Retina (tissue), 1 donor: Measurements from ENCODE around the gene SETD7.

Source experiments
- DNase-seq: peaks from one replicate; pipeline ENCODE4 v3.0.0-alpha.2; 2016

The SETD7 gene

GRCh38 chr4:139568206-139568955 lies 12.4 kb upstream of the SETD7 start:
- no peak for DNase-seq

DNA sequence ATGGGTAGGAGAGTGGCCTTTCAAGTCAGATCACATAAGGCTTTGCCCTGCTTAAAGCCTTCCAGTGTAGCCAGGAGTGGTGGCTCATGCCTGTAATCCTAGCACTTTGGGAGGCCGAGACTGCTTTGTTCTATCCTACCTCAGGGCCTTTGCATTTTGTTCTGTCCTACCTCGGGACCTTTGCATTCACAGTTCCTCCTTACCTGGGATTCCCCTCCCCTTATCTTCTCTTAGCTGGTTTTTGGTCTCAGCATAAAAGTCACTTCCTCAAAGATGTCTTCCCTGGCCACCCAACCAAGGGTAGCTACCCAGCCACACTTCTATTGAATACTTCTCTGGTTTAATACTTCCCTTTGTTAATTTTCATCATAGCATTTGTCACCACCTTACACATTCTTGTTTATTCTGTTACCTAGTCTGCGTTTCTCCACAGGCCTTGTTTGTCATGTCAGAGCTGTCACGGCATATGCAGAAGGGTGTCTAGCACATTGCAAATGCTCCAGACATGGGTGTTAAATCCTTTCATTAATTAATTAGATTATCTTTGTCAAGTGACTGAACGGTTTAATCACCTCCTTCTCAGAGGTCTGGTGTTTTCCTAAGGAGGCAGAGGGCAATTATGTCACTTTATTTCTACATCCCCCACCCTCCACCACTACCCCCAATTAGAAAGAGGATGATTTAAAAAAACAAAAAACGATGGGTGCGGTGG lies 11.3 kb upstream of the SETD7 start:
- no peak for DNase-seq

- no peak for DNase-seq
Measured at GRCh38 chr4:139564502-139564901, 8.5 kb upstream of the SETD7 start.

- DNase-seq, result no peak
Measured at GRCh38 chr4:139563515-139563914, 7.5 kb upstream of the SETD7 start.

DNA sequence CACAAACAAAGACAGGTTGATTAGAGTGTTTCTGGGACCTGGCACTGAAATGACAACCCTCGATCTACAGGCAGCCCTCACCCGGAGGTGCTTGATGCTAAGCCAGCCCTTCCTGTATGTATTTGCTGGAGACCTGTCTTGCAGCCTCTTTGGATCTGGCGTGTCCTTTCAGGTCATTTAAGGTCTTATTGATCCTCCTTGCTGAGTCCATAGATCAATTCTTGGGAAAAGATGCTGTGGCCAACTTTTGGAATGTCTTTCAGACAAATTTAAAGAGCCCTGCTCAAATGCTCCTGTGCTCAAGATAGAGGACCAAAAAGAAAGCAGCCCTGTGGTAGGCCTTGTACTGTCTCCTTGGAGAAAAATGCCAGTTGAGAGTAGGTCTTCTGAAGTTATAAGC lies 6.8 kb upstream of the SETD7 start:
- no peak for DNase-seq

GRCh38 chr4:139562067-139562684 lies 6.2 kb upstream of the SETD7 start:
- no peak for DNase-seq

DNA sequence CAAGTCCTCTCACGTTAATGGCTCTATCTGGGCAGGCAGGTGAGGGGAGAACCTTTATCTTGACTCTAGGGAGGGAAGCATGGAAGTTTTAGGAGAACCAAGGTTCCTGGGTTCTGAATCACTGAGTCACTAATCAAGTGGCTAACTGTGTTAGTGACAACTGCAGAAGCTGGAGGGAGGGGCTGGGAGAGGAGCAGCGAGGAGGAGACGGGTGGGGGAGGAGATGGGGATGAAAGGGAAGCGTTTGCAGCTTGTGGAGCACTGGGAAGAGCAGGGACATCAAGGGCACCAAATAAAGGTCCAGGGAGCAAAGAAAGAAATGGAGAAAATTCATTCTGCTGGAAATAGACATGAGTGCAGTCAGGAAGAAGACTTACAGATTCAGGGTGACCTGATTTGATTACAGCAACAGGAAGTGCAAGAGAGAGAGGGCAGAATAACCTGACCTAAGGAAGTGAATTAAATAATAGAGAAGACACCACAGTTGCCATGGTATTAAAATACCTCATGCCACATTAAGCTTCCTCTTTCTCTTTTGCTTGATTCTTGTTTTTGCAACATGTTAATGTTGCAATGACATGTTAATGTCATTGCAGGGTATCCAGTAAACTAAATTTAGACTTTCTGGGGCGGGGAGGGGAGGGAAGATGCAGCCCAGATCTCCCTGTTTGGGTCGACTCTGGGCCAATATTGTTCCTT lies 4.5 kb upstream of the SETD7 start:
- no peak for DNase-seq

DNA sequence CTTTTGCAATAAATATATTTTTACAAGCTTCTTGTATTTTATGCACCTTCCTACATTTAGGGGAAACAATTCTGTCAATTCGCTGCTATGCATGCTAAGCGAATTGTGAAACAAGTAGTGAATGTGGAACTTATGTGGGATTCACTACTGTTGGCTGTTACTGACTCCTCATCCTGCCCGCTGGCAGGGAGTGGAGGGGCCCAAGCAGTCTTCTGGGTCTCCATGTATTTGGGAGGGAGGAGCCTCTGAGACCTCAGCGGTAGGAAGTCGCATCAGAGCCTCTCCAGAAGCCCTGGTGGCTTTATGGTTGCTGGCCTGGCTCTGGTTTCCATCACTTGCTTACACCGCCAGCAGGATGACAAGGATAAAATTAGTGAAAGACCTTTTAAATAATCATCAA lies 3.7 kb upstream of the SETD7 start:
- no peak for DNase-seq

- no peak for DNase-seq
Measured at GRCh38 chr4:139559089-139559479, 3.1 kb upstream of the SETD7 start.

DNA sequence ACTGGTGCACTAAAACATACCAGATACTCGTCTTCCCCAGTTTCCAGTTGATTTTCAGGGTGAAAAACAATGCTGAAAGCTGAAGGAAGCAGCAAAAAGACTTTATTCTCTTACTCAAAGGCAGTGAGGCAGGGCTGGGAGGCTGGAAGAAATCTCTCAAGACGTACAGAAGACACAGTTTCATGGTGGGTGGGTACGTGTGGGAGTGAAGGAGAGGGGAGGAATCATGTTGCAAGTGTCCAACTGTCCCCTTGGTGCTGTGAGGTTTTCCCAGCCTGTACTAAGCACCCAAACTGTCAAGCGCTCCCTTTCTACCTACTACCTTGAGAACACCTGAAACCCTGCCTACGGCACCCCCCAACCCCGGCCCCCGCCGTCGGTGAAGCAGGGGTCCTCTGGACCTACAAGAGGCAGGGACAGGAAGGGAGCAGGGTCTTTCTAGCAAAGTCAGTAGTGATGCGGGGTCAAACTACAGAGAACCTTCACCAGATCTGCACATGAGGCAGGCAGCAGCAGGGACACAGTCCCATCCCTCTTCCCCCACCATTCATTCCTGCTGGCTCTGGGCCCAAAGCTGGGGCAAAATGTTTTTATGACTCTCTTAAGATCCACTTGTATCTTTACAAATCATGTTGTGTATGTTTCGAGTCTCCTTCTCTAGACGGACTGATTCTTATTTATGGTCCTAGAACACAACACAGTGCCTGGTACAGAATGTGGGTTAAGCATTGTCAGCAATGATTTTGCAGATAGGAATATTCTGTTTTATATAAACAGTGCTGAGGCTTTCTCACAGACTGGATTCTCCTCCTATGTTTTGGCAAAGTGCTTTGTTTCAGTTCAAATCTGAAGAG lies 2.4 kb upstream of the SETD7 start:
- no peak for DNase-seq

DNA sequence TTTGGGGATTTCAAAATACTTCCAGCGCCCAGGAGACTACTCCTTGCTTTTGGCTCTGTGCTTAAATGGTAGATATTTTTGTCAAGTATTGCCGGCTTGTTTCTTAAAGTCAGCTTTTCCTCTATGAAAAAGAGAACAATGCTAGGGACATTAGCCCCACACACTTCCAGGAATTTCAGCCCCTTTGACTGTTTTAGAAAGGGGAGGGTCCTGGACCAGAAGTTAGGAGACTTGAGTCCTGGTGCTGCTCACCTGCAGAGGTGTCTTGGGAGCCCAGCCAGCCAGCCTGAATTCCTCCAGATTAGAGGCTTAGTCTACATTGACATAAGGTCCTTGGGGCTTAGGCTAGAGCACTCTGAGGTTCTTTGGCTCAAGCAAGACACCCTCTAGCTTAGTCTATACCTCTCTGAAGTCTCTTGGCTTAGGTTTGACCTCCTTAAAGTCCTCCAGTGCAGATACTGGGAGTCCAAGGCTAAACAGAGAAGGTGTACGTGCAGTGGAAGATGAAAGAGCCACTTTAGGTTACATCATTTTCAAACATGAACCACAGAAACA lies 1.6 kb upstream of the SETD7 start:
- DNase-seq, result no peak

- peak; percentile 86 for DNase-seq
Measured at GRCh38 chr4:139556724-139557555, 921 bp upstream of the SETD7 start.

DNA sequence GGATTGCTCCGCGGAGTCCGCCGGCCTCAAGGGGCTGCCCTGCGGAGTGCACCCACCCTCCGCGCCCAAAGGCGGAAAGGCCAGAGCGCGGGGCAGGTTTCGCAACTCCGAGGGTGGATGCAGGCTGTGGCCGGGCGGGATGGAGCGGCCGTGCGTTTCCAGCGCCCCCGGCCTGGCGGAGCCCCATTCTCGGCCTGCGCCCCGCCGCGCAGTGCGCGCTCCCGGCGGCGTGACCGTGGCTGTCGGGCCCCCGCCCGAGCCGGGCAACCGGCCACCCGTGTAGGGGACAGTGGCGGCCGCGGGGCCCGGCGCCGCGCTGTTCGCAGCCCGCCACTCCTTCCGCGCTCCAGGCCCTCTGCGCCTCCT lies 331 bp downstream of the SETD7 start:
- DNase-seq, result no peak

DNA sequence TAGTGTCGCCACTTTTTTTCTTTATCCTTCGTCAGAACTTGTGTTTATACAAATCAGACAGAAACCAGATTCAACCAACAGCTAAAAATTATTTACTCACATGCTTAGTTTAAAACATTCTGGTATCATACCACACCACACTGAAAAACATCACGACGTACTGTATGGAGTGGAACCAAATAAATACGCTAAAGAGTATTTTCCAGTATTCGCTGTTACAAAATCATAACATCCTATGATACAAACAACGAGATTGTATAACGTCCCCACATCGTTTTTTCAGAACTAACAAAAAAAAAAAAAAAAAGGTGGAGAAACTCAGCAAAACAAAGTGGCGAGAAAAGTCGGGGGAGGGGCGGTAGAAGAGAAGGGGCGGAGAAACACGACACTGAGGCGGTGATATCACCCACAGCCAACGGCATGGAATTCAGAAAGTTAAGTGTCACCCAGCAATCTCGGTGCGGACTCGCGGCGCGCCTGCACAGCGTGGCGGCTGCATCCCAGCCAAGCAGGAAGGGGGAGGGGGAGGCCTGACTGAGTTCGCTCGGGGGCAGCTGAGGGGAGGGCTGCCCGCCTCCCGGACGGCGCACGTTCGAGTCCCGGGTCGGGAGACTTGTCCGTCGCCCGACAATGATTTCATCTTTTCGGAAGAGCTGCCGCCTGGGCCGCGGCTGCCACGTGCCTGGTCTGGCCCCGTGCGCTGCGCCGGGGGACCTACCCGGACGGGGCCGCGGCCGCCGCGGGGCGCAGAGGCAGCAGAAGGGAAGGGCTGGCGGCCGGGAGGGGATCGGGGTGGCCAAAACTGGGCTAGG lies 920 bp downstream of the SETD7 start:
- peak; percentile 90 for DNase-seq

- DNase-seq, result no peak
Measured at GRCh38 chr4:139554642-139554892, 1.5 kb downstream of the SETD7 start.

DNA sequence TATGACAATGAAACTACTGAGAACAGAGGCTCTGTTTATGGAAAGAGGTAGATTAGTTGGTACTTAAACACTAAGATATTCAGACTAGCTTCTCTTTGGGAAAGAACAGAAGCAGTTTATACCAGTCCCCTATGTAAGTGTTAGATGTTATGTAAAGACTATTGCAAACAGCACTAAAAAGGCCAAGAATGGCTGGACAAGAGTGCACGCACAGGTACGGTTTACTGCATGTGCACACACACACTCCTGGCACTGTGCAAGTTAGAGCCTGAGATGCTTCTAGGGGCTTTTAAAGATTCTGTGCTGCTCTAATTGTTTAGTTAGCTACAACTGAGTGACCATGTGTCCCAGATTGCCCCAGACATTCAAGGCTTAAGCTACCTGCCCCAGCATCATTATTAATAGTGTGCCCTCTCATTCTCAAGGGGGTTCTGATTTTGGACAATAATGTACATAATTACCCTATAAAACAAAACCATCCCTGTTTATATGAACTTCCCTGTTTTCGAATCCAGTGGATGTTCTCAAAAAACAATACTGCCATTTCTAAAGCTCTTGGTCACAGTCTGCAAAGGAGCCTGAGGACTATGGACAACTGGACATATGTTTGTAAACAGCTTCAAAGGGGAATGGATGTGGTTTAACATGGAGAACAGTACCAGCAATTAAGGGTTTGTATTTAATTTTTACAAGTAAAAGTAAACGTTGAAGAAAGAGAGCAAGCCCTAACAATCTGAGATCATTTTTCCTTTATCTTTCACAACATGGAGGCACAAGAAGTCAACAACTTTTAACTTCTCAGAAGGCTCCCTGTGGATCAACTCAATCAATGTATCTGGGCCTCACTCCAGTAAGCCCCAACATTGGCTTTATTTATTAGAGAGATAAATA lies 2.0 kb downstream of the SETD7 start:
- no peak for DNase-seq

DNA sequence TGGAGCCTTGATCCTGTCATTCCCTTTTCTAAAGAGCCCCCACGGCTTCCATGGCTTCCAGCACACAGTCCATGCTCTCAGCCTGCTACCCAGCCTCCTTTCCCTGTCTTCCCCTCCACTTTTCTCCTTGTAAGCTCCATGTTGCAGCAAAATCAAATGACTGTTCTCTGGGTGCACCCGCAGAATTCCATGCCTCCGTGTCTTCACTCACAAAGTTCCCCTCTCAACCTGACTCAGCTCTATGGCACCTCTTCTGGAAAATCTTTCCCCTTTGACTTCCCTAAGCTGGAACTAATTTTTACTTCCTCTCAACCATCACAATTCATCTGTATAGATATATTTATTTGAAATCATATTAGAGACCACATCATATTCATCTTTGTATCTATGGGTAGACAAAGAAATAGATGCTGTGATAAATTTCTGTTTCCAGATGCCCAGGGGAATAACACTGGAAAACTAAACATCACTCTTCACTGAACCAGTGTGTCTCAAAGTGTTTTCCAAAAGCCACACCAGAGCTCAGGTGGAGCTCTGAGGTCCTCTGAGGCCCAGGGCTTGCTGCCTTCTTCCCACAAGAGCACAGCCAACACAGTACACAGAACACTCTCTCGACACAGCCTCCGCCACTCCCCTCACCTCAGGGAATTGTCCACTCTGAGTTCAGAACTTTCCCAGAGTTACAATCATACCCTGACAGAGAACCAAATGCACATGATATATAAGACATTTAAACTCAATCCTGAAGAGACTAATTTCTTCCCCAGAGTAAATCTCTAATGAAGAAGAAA lies 3.3 kb downstream of the SETD7 start:
- DNase-seq, result no peak

- no peak for DNase-seq
Measured at GRCh38 chr4:139550724-139551429, 5.1 kb downstream of the SETD7 start.
